GM15510 (cell line): Measurements from ENCODE around the gene USP49.

Experiments
- POLR2A ChIP-seq: IDR thresholded peaks from 3 replicates; pipeline ENCODE4 v1.6.1; 2011; ENCODE audit warnings: borderline replicate concordance; ENCODE audit not compliant: insufficient read length; ENCODE audit errors: extremely low read depth

Gene USP49

GRCh38 chr6:41846666-41847237 lies 48.4 kb downstream of the USP49 start:
- TF ChIP-seq POLR2A, result no peak

DNA sequence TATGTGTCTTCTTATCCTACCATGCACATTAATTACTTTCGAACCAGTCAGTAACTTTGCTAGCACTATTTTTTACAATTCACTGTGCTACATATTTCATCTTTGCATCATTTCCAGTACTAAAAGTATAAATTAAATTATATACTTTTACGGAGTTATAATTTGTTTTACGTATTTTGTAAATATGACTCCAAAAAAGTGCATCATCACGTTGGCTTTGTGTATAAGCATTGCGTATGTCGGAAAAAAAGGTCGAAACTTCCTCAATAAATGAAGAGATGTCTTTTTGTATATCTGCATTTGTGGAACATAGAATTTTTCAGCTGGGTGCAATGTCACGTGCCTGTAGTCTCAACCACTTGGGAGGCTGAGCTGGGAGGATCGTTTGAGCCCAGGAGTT lies 52.0 kb downstream of the USP49 start:
- TF ChIP-seq POLR2A, result no peak

GRCh38 chr6:41840326-41840725 lies 54.8 kb downstream of the USP49 start:
- no peak for TF ChIP-seq POLR2A

- no peak for TF ChIP-seq POLR2A
These were observed 58.5 kb downstream of the USP49 start for GRCh38 chr6:41836660-41837052.

DNA sequence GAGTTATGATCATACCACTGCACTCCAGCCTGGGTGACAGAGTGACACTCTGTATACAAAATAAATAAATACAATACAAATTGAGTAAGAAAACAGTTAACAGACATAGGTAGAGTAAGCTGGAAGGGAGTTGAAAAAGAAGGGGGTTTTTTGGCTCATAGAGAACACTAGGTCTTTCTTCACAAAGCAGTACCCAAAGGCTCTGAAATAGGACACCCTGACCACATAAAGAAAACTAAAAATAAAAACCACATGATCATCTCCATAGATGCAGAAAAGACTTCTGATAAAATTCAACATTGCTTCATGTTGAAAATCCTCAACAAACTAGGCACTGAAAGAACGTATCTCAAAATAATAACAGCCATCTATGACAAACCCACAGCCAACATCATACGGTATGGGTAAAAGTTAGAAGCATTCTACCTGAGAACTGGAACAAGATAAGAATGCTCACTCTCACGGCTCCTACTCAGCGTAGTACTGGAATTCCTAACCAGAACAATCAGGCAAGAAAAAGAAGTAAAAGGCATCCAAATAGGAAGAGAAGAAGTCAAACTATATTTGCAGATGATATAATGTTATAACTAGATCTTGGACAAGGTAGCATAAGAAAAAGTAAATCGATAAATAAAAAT lies 59.0 kb downstream of the USP49 start:
- TF ChIP-seq POLR2A, result no peak

DNA sequence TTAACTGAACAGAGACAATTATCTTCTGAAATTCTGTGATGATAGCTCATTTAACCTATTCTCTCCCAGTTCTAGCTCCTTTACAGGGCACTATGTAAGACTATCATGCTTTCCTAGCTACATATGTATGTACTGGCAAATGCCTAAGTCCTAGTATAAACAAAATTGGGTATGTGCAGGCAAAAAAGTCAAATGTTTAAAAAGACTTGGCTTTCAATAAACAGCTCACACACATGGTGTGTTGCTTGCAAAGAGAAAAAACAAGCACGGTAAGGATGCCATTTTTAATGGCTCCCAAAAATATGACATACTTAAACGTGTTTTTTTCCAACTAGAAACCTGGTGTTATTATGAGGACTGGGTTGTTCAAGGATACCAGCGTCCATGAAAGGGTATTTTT lies 62.9 kb downstream of the USP49 start:
- TF ChIP-seq POLR2A, result no peak

DNA sequence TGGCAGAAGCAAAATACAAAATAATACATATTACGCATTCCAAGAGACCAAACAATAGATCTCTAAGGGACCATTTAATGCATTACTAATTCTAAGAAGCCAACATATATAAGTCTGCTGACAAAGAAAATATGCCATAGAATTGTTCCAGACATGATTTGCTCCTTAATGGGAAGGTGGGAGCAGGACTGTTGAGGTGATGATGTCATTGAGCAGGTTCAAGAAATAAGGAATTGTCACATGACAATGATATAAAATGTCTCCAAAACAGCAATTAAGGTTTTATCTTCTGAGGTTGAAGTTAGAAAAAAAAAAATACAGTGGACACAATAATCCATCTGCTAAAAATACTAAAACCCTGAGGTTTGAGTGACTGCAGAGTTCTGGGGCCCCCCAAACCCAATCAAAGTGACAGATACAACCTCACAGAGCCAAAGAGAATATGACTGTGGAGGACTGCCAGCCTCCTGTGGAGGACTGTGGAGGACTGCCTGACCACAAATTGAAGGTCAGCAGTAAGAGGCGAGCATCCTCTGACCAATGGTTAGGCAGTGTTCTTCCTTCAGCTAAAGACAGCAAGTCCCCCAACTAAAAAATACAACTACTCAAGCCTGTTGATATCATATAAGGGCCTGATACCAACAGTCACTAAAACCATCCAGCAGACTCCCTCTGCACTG lies 68.7 kb downstream of the USP49 start:
- TF ChIP-seq POLR2A, result no peak

DNA sequence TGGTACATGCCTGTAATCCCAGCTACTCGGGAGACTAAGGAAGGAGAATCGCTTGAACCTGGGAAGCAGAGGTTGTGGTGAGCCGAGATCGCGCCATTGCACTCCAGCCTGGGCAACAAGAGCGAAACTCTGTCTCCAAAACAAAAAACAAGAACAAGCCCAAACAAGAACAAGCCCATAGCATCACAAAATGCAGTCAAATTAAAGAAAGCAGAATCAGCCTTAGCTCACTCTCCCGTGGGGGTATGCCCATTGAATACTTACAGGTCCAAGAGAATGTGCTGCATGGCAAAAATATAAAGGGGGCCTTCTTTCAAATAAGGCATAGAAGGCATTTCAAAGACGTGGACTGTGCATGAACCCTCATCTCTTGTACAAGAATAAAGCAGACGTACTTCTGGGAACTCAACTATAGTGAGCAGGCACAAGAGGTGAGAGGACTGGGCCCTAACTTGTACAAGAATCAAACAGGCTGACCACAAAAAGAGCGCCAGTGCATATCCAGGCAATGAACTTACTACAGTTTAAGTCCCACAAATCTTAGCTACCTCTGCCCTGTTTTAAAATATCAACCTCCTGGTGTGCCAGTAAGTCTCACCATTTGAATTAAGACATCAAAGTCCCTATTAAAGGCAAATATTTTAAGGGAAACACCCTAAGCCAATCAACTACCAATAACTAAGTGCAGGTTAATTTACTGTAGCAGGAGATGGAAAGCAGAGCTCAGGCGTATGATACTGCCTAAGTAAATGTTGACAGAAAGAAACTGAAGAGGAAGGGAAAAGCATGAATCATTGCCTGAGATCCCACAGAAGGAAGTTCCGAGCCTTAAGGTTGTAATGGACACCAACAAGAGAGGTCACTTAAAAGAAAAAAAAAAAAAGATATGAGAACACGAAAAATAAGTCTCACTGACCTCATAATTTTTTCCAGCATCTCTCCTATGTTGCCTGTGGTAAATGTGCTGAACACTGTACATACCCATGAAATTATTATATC lies 70.3 kb downstream of the USP49 start:
- TF ChIP-seq POLR2A, result no peak

GRCh38 chr6:41823178-41823577 lies 72.0 kb downstream of the USP49 start:
- no peak for TF ChIP-seq POLR2A

- TF ChIP-seq POLR2A, result no peak
These were observed 73.2 kb downstream of the USP49 start for GRCh38 chr6:41822021-41822420.

DNA sequence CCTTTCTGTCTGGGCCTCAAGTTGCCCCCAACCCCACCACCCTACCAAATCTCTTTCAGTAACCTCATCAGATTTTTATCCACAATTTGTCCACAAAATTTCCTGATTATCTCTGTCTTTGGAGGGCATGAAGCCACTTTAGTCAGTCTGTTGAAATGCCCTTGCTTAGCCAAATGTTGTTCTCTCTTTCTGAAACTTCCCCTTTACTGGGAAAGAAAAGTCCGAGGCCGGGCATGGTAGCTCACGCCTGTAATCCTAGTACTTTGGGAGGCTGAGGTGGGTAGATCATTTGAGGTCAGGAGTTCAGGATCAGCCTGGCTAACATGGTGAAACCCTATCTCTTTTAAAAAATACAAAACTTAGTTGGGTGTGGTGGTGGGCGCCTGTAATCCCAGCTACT lies 73.9 kb downstream of the USP49 start:
- TF ChIP-seq POLR2A, result no peak

- no peak for TF ChIP-seq POLR2A
These were observed 76.7 kb downstream of the USP49 start for GRCh38 chr6:41818271-41819054.

DNA sequence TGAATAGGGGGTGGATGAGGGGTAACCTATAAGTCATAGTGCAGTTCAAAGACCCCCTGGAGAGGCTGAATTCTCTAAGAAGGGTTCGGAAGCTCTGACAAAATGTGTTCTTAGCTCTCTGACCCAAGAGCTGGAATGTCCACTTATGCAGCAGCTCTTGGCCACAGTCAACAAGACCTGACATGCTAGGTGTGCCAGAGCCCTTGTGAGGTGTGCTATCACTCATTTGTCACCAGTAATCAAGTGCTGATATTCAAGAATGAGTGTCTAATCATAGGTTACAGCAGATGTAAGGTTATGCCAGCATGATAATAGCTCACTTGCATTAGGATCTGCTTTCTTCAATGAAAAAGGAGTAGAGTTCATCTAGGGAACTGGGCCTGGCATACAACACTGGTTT lies 79.6 kb downstream of the USP49 start:
- no peak for TF ChIP-seq POLR2A

GRCh38 chr6:41814629-41815028 lies 80.5 kb downstream of the USP49 start:
- TF ChIP-seq POLR2A, result no peak
